Sigmoid colon (tissue), 7 donors: ENCODE data around the gene MACROH2A1. TPM values are rescaled to one million over a fixed set of nuclear protein-coding genes. Genes with fewer than 3 reads are reported as not detected.

Experiments used
- DNase-seq: peaks from one replicate; pipeline ENCODE4 v3.0.0-alpha.2; 2019
- H3K27ac ChIP-seq, 4 donors: fragments of 200-600 bp; sonication (generic); one replicate each; pipeline ENCODE4 v1.5.1; 2016 to 2019; ENCODE audit warnings: mild to moderate bottlenecking in 1 of 4
- H3K27me3 ChIP-seq, 3 donors: fragments of 200-600 bp; sonication (generic); one replicate each; pipeline ENCODE4 v1.5.1; 2019; ENCODE audit warnings: mild to moderate bottlenecking in 1 of 3
- H3K36me3 ChIP-seq, 4 donors: fragments of 200-600 bp; sonication (generic); one replicate each; pipeline ENCODE4 v1.5.1; 2016 to 2019
- H3K4me1 ChIP-seq, 4 donors: fragments of 200-600 bp; sonication (generic); one replicate each; pipeline ENCODE4 v1.5.1; 2017 to 2019
- H3K4me3 ChIP-seq, 4 donors: fragments of 200-600 bp; sonication (generic); one replicate each; pipeline ENCODE4 v1.5.1; 2017 to 2019; ENCODE audit warnings: mild to moderate bottlenecking in 2 of 4, moderate library complexity in 1 of 4
- H3K9me3 ChIP-seq, 4 donors: fragments of 200-600 bp in 3 of 4; sonication (generic) in 3 of 4; one replicate each; pipeline versions ENCODE4 v1.5.1 to v1.6.1; 2013 to 2019
- EP300 ChIP-seq, 4 donors: sonication (generic); formaldehyde crosslinking; IDR thresholded peaks; one replicate each; pipeline ENCODE4 v1.6.1; 2017; ENCODE audit warnings: antibody characterized with exemption in 4 of 4
- POLR2A ChIP-seq, 2 donors: fragments of 450-650 bp; IDR thresholded peaks; one replicate each; pipeline ENCODE4 v1.6.1; 2016; ENCODE audit warnings: antibody characterized with exemption in 2 of 2, mild to moderate bottlenecking in 2 of 2, moderate library complexity in 2 of 2
- POLR2AphosphoS5 ChIP-seq, 4 donors: sonication (generic); formaldehyde crosslinking; IDR thresholded peaks; one replicate each; pipeline ENCODE4 v1.6.1; 2017; ENCODE audit warnings: antibody characterized with exemption in 4 of 4
- WGBS, 2 donors: extraction: QIAGEN DNeasy Blood & Tissue Kit; methylation state at CpG; one replicate each; pipeline ENCODE4 v1.1.7; 2013; 5-methylcytosine and 5-hydroxymethylcytosine counted together
- intact Hi-C: fragments of 100-400 bp; cut with DNase I; formaldehyde crosslinking; loops from one replicate; pipeline ENCODE4 v1.15.1; 2023
- polyA plus RNA-seq, 3 donors: library from polyadenylated mRNA; stranded (reverse); fragments of 200-250 nt; gene quantifications; one replicate each; pipeline ENCODE4 v1.2.3, GENCODE V29; 2013
- total RNA-seq, 4 donors: library from RNA; depleted of rRNA; stranded (reverse); fragments of >200 nt; gene quantifications; one replicate each; pipeline ENCODE4 v1.1.0, GENCODE V29; 2016
- TF ChIP-seq, protein P1 (sequence below), 4 experiments: fragments of 450-650 bp in 3 of 4; fragments of 200-600 bp in 1 of 4; IDR thresholded peaks; one replicate each; pipeline ENCODE4 v1.5.1; 2016 to 2019; ENCODE audit warnings: antibody characterized with exemption in 4 of 4, mild to moderate bottlenecking in 3 of 4, moderate library complexity in 2 of 4
- donor health status: healthy with polysubstance abuse.
- donor health status: Bipolar disorder and iron deficiency.
- donor health status: healthy.

Gene MACROH2A1
- total and polyA plus RNA-seq, 7 donors: 123 to 202 (median 175) TPM

DNA sequence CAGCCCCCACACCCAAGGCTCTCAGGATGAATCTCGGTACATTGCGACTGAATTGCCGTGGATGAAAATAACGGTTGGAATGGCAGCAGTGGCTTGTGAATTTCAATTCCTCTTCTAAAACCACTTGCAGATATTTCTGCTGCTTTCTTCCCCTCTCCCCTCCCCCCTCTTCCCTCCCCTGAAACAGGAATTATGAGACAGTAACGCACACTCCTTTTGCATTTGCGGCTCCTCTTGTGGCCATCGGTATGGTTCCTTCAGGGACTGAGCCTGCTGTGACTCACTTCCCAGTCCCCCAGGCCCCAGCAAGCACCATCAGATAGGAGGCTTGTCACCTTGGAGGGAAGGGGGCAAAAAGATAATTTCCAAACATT is 38.4 kb upstream of the MACROH2A1 start:
- peak overlapping the region in 3 of 4 donors; percentile 32 to 65 (median 58) for H3K27ac ChIP-seq
- peaks cover 0 to 32% (median 26%) of the 10 kb centered on the region in 4 donors for H3K4me1 ChIP-seq
- no peaks in the 10 kb centered on the region for H3K27me3 ChIP-seq
- DNase-seq: no peak
- no peaks in the 10 kb centered on the region for H3K9me3 ChIP-seq
- TF ChIP-seq POLR2AphosphoS5 (IDR thresholded peaks at IDR 0.05): no peak
- TF ChIP-seq EP300 (IDR thresholded peaks at IDR 0.05): no peak
- TF ChIP-seq, protein P1, sequence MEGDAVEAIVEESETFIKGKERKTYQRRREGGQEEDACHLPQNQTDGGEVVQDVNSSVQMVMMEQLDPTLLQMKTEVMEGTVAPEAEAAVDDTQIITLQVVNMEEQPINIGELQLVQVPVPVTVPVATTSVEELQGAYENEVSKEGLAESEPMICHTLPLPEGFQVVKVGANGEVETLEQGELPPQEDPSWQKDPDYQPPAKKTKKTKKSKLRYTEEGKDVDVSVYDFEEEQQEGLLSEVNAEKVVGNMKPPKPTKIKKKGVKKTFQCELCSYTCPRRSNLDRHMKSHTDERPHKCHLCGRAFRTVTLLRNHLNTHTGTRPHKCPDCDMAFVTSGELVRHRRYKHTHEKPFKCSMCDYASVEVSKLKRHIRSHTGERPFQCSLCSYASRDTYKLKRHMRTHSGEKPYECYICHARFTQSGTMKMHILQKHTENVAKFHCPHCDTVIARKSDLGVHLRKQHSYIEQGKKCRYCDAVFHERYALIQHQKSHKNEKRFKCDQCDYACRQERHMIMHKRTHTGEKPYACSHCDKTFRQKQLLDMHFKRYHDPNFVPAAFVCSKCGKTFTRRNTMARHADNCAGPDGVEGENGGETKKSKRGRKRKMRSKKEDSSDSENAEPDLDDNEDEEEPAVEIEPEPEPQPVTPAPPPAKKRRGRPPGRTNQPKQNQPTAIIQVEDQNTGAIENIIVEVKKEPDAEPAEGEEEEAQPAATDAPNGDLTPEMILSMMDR (IDR thresholded peaks at IDR 0.05): no peak
- no peak for TF ChIP-seq POLR2A (IDR thresholded peaks at IDR 0.05)
- intact Hi-C loops: no loop called here
- WGBS, 2 donors: 51 to 88% methylated on average over 7 of the region's 7 CpGs
- H3K4me3 ChIP-seq: no peak overlapping the region
- no peaks in the 10 kb centered on the region for H3K36me3 ChIP-seq

DNA sequence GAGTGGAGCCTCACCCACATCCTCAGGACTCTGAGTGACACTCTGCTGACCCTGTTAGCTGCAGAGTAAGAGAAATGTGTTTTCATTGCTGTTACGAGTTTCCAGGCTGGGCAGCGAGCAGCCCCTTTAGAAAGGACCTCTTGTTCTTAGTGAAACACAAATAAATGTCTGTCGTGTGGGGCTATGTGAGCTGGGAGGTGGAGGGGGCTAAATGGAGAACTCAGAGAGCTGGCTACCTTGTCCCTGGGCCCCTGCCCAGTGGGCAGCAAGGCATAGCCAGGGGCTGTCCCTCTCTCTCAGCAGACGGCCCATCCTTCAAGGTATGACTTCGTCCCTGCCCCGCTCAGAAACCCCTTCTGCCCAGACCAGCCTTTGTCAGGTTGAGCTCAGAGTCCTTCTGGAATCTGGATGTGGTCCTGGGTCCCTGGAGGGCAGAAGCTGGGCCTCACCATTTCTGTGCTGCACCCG is 38.0 kb upstream of the MACROH2A1 start:
- H3K4me1 ChIP-seq: peaks cover 0 to 32% (median 26%) of the 10 kb centered on the region in 4 donors
- intact Hi-C loops: no loop called here
- H3K27ac ChIP-seq: no peak overlapping the region
- WGBS, 2 donors: 57 to 80% methylated on average over 7 of the region's 7 CpGs
- no peaks in the 10 kb centered on the region for H3K9me3 ChIP-seq
- TF ChIP-seq POLR2AphosphoS5 (IDR thresholded peaks at IDR 0.05) (no peak), EP300 (IDR thresholded peaks at IDR 0.05) (no peak), POLR2A (IDR thresholded peaks at IDR 0.05) (no peak)
- TF ChIP-seq, protein P1 (IDR thresholded peaks at IDR 0.05): no peak
- H3K4me3 ChIP-seq: no peak overlapping the region
- H3K36me3 ChIP-seq: no peaks in the 10 kb centered on the region
- no peaks in the 10 kb centered on the region for H3K27me3 ChIP-seq
- DNase-seq: no peak

DNA sequence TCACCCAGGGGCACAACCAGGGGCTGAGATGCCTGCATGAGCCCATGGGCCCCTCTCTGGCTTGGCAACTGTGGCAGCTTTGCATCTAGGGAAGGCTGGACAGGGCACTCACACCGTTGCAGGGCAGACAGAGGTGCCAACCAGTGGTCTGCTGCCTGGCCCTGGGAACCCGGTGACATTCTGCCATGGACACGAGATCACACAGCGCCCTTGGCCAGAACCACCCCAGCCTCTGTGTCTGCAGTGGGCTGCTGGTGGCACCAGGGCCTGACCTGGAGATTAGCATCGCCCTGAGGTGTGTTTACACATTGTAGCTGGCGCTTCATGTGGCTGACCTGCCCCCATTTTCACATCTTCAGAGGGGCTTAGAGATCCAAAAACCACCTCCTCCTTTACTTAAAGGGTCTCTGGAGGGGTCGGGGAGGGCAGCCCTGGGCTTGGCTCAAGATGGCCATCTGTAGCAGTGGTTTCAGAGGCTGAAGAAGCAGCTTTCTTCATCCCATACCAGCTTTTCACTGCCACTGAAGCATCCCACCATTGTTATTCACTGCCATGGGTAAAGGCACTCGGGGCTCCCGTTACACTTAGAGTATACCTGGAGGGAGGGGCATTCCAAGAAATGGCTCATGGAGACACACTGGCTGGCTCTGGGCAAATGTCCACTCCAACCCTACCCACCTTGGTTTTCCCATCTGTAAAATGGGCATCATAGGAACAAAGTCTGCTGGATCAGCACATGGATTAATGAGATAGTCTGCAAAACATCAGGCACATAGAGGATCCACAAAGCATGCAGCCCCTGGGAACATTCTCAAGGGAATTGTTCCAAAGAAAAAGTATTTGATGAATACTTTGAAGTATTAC is 36.7 kb upstream of the MACROH2A1 start:
- Histone ChIP-seq H3K27me3 (no peaks in the 10 kb centered on the region), H3K27ac (no peak overlapping the region), H3K36me3 (no peaks in the 10 kb centered on the region), H3K9me3 (no peaks in the 10 kb centered on the region), H3K4me3 (no peak overlapping the region), H3K4me1 (peaks cover 0 to 28% (median 24%) of the 10 kb centered on the region in 4 donors)
- 83 to 87% methylated on average over 9 of the region's 9 CpGs for WGBS, 2 donors
- TF ChIP-seq EP300 (IDR thresholded peaks at IDR 0.05): no peak
- TF ChIP-seq POLR2AphosphoS5 (IDR thresholded peaks at IDR 0.05): no peak
- intact Hi-C loops: no loop called here
- no peak for DNase-seq

DNA sequence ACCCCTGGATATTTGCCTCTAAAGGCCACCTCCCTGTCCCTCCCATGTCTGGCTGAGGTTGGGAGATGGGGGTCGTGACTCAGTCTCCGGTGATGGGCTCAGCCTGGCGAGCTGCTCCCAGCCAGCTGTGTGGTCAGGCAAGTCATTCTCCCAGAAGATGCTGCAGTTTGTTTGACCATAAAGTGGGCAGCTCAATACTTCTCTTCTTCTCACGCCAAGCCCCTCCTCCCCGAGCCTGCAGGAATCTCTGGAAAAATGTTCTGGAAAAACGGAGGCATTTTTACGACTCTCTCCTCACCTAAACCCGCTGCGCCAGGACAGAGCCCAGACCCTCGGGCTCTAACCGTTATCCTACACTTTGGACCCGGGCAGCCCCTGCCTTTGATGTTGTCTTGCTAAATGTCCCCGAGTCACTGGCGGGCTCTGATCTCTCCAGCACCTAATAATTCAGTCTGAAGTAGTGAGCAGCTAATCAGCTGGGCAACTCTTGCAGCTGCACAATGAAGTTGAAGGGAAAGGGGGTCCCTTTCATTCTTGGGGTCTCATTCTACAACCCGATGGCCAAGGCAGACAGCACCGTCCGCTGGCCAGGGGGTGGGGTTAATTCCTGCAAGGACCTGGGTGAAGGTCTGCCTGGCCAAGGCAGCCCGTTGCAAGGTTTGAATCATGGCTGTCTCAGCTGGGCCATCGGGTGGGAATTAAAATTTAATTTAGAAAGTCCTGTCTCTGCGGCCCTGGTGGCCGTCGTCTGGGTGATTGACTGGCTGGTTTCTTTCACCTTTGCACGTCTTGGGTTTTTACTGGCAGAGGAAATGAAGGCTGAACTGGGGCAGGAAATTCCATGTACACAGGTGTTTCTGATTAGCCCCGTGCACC is 35.8 kb upstream of the MACROH2A1 start:
- H3K9me3 ChIP-seq: no peaks in the 10 kb centered on the region
- peaks cover 0 to 28% (median 24%) of the 10 kb centered on the region in 4 donors for H3K4me1 ChIP-seq
- 63 to 66% methylated on average over 24 of the region's 24 CpGs for WGBS, 2 donors
- H3K27me3 ChIP-seq: no peaks in the 10 kb centered on the region
- no peak overlapping the region for H3K27ac ChIP-seq
- no peak for DNase-seq
- no peak overlapping the region for H3K4me3 ChIP-seq
- H3K36me3 ChIP-seq: no peaks in the 10 kb centered on the region
- intact Hi-C loops: no loop called here
- no peak for TF ChIP-seq POLR2AphosphoS5 (IDR thresholded peaks at IDR 0.05)
- no peak for TF ChIP-seq POLR2A (IDR thresholded peaks at IDR 0.05)
- TF ChIP-seq, protein P1 (IDR thresholded peaks at IDR 0.05): no peak
- TF ChIP-seq EP300 (IDR thresholded peaks at IDR 0.05): no peak
